ENCODE data around the gene CYTH1.

Gene CYTH1

GRCh38 chr17:78715876-78716275 lies 66.2 kb downstream of the CYTH1 start:
- no peak for DNase-seq (ENCODE audit: low read depth)

GRCh38 chr17:78715000-78715771 lies 66.9 kb downstream of the CYTH1 start:
- no peak for DNase-seq (ENCODE audit: low read depth)

- no peak for DNase-seq (ENCODE audit: low read depth)
Observed at GRCh38 chr17:78714534-78714933, 67.5 kb downstream of the CYTH1 start.

- DNase-seq (ENCODE audit: low read depth), result no peak
Observed at GRCh38 chr17:78712043-78712442, 70.0 kb downstream of the CYTH1 start.

GRCh38 chr17:78710607-78711006 lies 71.5 kb downstream of the CYTH1 start:
- DNase-seq (ENCODE audit: low read depth), result no peak

- no peak for DNase-seq (ENCODE audit: low read depth)
Observed at GRCh38 chr17:78709751-78710181, 72.3 kb downstream of the CYTH1 start.

- DNase-seq (ENCODE audit: low read depth), result no peak
Observed at GRCh38 chr17:78709119-78709681, 72.9 kb downstream of the CYTH1 start.

GRCh38 chr17:78708510-78708973 lies 73.5 kb downstream of the CYTH1 start:
- peak; percentile 42 for DNase-seq (ENCODE audit: low read depth)

- DNase-seq (ENCODE audit: low read depth), result no peak
Observed at GRCh38 chr17:78707923-78708322, 74.2 kb downstream of the CYTH1 start.

- no peak for DNase-seq (ENCODE audit: low read depth)
Observed at GRCh38 chr17:78707016-78707415, 75.1 kb downstream of the CYTH1 start.

GRCh38 chr17:78706271-78706915 lies 75.7 kb downstream of the CYTH1 start:
- DNase-seq (ENCODE audit: low read depth), result no peak

- DNase-seq (ENCODE audit: low read depth), result no peak
Observed at GRCh38 chr17:78705071-78705470, 77.0 kb downstream of the CYTH1 start.

GRCh38 chr17:78704594-78704993 lies 77.5 kb downstream of the CYTH1 start:
- DNase-seq (ENCODE audit: low read depth), result no peak

GRCh38 chr17:78697554-78698343 lies 84.3 kb downstream of the CYTH1 start:
- DNase-seq (ENCODE audit: low read depth), result no peak

- DNase-seq (ENCODE audit: low read depth), result no peak
Observed at GRCh38 chr17:78697122-78697521, 85.0 kb downstream of the CYTH1 start.

GRCh38 chr17:78696016-78696982 lies 85.8 kb downstream of the CYTH1 start:
- DNase-seq (ENCODE audit: low read depth), result no peak

GRCh38 chr17:78694805-78695531 lies 87.1 kb downstream of the CYTH1 start:
- no peak for DNase-seq (ENCODE audit: low read depth)

- DNase-seq (ENCODE audit: low read depth), result no peak
Observed at GRCh38 chr17:78693346-78694083, 88.6 kb downstream of the CYTH1 start.

- DNase-seq (ENCODE audit: low read depth), result no peak
Observed at GRCh38 chr17:78692460-78693010, 89.5 kb downstream of the CYTH1 start.

Data from CMK (cell line).